ENCODE measurements around the gene IKZF2. TPM values are rescaled to one million over a fixed set of nuclear protein-coding genes. Genes with fewer than 3 reads are reported as not detected.

IKZF2 gene
- total and polyA plus RNA-seq, 9 of the 15 experiments (the other 6 are each of a cell fraction or from before 2014, with no cell fraction given), result 0.04 to 0.54 (median 0.22) TPM

- Histone ChIP-seq H3K9me1 (ENCODE audit: control insufficient read depth, insufficient read depth, low read length) (no peaks in the 10 kb centered on the region), H2AFZ (ENCODE audit: low read depth, low read length) (no peak overlapping the region), H3K4me3 (no peak overlapping the region), H3K9me3 (replicated peaks; ENCODE audit: control insufficient read depth, insufficient read depth, low read depth, low read length) (no peaks in the 10 kb centered on the region), H3K79me2 (ENCODE audit: control insufficient read depth, insufficient read depth, low read length) (no peaks in the 10 kb centered on the region), H3K27ac (ENCODE audit: extremely low read depth, low read depth, low read length) (no peak overlapping the region), H3K27me3 (ENCODE audit: control insufficient read depth in 2 of 2, insufficient read depth in 2 of 2, low read length in 2 of 2) (no peaks in the 10 kb centered on the region), H3K4me1 (replicated peaks in 1 of 2; ENCODE audit: control insufficient read depth in 2 of 2, insufficient read depth in 2 of 2, low read length in 2 of 2) (no peaks in the 10 kb centered on the region), H3K4me2 (ENCODE audit: insufficient read depth, low read length) (no peak overlapping the region), H3K9ac (ENCODE audit: insufficient read depth in 1 of 2, low read depth in 2 of 2, low read length in 2 of 2) (no peak overlapping the region), H3K36me3 (ENCODE audit: control insufficient read depth, insufficient read depth, low read length) (no peaks in the 10 kb centered on the region), H4K20me1 (replicated peaks; ENCODE audit: control insufficient read depth, insufficient read depth, low read length) (no peaks in the 10 kb centered on the region)
- ATAC-seq, result no peak
- CTCF ChIA-PET (ENCODE audit: low intra/inter-chr PET ratio), result no interaction called here
- BruUV-seq (replicated peaks), result no TSS peak
- FAIRE-seq, result no peak
- POLR2A ChIA-PET, result no interaction called here
- intact Hi-C loops (cut with micrococcal nuclease), result no loop called here
- in situ Hi-C loops (cut with MboI), result no loop called here
- 0% methylated on average over 1 of the region's 1 CpG for WGBS (ENCODE audit: insufficient coverage, low coverage, missing lambda C conversion rate)
- TF ChIP-seq TCF3 (CRISPR knock-in tag; IDR thresholded peaks at IDR 0.05), result no peak
- no peak for TF ChIP-seq ZC3H4 (CRISPR knock-in tag; IDR thresholded peaks at IDR 0.05; ENCODE audit: borderline replicate concordance)
- TF ChIP-seq CTBP1 (IDR thresholded peaks at IDR 0.05; ENCODE audit: borderline replicate concordance), result no peak
- TF ChIP-seq, protein P1, sequence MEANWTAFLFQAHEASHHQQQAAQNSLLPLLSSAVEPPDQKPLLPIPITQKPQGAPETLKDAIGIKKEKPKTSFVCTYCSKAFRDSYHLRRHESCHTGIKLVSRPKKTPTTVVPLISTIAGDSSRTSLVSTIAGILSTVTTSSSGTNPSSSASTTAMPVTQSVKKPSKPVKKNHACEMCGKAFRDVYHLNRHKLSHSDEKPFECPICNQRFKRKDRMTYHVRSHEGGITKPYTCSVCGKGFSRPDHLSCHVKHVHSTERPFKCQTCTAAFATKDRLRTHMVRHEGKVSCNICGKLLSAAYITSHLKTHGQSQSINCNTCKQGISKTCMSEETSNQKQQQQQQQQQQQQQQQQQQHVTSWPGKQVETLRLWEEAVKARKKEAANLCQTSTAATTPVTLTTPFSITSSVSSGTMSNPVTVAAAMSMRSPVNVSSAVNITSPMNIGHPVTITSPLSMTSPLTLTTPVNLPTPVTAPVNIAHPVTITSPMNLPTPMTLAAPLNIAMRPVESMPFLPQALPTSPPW (CRISPR knock-in tag; IDR thresholded peaks at IDR 0.05), result no peak
- TF ChIP-seq, protein P2, sequence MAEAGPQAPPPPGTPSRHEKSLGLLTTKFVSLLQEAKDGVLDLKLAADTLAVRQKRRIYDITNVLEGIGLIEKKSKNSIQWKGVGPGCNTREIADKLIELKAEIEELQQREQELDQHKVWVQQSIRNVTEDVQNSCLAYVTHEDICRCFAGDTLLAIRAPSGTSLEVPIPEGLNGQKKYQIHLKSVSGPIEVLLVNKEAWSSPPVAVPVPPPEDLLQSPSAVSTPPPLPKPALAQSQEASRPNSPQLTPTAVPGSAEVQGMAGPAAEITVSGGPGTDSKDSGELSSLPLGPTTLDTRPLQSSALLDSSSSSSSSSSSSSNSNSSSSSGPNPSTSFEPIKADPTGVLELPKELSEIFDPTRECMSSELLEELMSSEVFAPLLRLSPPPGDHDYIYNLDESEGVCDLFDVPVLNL (CRISPR knock-in tag; IDR thresholded peaks at IDR 0.05; ENCODE audit: low read depth), result no peak
- TF ChIP-seq ZC3H8 (IDR thresholded peaks at IDR 0.05), result no peak
- TF ChIP-seq SAFB2 (IDR thresholded peaks at IDR 0.05; ENCODE audit: borderline replicate concordance, low read depth, low read length, severe bottlenecking), result no peak
- no peak for DNase-seq (ENCODE audit: extremely low read depth in 1 of 4, low spot score in 3 of 4)
These were observed 5.6 kb downstream of the IKZF2 start for GRCh38 chr2:213145715-213146242.
